OCI-M2 (cell line): Measurements from ENCODE around the gene CHAD.

Experiments used
- DNase-seq: peaks from one replicate; lab custom pipeline; 2025; ENCODE audit not compliant: unreplicated experiment; lab: John Stamatoyannopoulos, UW

The CHAD gene

GRCh38 chr17:50468304-50469207 is at the start of gene CHAD:
TSS of gene CHAD (minus strand) at chr17:50468880. CDS start at chr17:50468813, 67 bp downstream.
- no peak for DNase-seq

GRCh38 chr17:50517504-50518383 is 49.1 kb upstream of the CHAD start:
- no peak for DNase-seq

GRCh38 chr17:50517011-50517410 is 48.3 kb upstream of the CHAD start:
- DNase-seq: no peak

GRCh38 chr17:50514936-50515702 is 46.4 kb upstream of the CHAD start:
- no peak for DNase-seq

GRCh38 chr17:50514388-50514787 is 45.7 kb upstream of the CHAD start:
- DNase-seq: no peak

GRCh38 chr17:50513495-50513894 is 44.8 kb upstream of the CHAD start:
- no peak for DNase-seq

- DNase-seq: no peak
Measured at GRCh38 chr17:50511058-50511457, 42.4 kb upstream of the CHAD start.

- no peak for DNase-seq
Measured at GRCh38 chr17:50508573-50509460, 40.1 kb upstream of the CHAD start.

GRCh38 chr17:50507871-50508572 is 39.3 kb upstream of the CHAD start, which contains the start of gene MYCBPAP:
TSS of gene MYCBPAP (plus strand) at chr17:50508439. CDS start at chr17:50508675, 236 bp downstream.
- DNase-seq: no peak

- no peak for DNase-seq
Measured at GRCh38 chr17:50506298-50506697, 37.6 kb upstream of the CHAD start.

- no peak for DNase-seq
Measured at GRCh38 chr17:50505591-50506130, 37.0 kb upstream of the CHAD start.

GRCh38 chr17:50502301-50502990 is 33.8 kb upstream of the CHAD start:
- no peak for DNase-seq

GRCh38 chr17:50501054-50501453 is 32.4 kb upstream of the CHAD start:
- DNase-seq: no peak

GRCh38 chr17:50499721-50500120 is 31.0 kb upstream of the CHAD start:
- no peak for DNase-seq

- no peak for DNase-seq
Measured at GRCh38 chr17:50499270-50499669, 30.6 kb upstream of the CHAD start.

- DNase-seq: no peak
Measured at GRCh38 chr17:50498021-50498874, 29.6 kb upstream of the CHAD start.

GRCh38 chr17:50495918-50496317 is 27.2 kb upstream of the CHAD start:
- no peak for DNase-seq
